Bone marrow (tissue), 2 donors: ENCODE results near the gene FARP2.

Experiments
- DNase-seq, 2 donors: peaks; one replicate each; lab custom pipeline; 2025; lab: John Stamatoyannopoulos, UW

Gene FARP2

DNA sequence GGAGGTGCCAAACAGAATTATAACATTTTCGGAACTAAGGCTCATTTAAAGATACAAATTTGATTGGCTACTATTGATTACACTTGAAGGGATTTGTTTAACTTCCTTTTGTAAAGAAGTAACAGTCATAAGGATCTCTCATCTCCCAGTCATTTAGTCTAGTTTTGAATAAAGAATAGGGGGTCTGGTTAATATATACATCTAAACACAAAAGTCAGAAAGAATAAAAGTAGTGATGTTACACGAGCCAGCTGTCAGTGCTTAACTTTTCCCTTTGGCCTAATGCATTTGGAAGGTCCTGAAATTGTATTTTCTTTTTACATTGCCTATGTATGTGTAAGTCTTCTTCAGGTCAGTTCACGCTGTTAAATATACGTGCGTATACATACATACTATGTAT lies 32.3 kb upstream of the FARP2 start:
- DNase-seq, result no peak

DNA sequence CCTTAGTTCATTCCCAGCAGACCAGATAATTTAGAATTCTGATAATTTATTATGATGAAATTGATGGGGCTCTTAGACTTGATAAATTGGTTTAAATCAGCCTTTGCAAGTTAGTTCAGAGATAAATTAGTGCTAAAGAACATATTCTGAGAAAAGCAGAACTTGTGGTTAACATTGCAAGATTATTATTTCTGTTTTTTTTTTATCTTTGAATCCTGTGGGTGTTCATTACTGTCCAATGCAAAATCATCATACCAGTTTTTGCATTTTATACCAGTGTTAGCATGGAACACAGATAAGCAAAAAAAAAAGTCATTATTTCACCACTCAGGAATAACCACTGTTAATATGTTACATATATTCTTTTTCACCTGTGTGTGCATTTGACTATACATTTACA lies 31.3 kb upstream of the FARP2 start:
- no peak for DNase-seq

DNA sequence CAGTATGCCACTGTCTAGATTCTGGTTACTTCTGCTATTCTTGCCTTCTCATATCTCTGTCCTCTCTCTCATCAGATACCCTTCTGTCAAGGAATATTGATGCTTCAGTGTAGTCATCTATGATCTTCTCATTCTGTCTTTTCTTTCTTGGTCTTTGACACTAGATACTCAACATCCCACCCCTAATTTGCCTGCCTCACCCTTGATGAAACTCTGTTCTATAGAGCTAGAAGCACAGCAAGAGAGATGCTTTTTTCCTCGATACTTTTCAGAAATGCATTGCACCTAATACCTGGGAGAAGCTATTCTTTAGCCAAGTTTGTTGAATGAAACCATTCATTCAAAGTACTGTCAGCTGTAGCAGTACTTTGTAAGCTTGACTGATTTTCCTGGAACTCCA lies 30.8 kb upstream of the FARP2 start:
- DNase-seq, result no peak

- no peak for DNase-seq
These were observed 26.1 kb upstream of the FARP2 start for GRCh38 chr2:241329669-241330615.

GRCh38 chr2:241330616-241330981 lies 25.5 kb upstream of the FARP2 start:
- no peak for DNase-seq

DNA sequence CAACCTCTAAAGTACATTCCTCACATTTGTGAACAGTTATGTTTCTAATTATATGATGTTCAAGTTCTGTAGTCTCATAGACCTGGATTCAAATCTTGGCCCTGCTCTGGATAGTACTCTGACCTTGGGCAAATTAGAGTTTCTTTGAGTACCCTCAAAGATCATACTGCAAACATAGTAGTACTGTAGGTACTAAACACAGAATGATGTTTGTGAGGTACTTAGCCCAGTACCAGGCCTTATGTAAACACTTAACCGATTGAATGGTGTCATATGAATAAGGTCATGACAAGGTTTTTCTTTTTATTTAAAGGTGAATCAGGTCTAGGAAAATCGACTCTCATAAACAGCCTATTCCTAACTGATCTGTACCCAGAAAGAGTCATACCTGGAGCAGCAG lies 21.3 kb upstream of the FARP2 start:
- DNase-seq, result no peak

DNA sequence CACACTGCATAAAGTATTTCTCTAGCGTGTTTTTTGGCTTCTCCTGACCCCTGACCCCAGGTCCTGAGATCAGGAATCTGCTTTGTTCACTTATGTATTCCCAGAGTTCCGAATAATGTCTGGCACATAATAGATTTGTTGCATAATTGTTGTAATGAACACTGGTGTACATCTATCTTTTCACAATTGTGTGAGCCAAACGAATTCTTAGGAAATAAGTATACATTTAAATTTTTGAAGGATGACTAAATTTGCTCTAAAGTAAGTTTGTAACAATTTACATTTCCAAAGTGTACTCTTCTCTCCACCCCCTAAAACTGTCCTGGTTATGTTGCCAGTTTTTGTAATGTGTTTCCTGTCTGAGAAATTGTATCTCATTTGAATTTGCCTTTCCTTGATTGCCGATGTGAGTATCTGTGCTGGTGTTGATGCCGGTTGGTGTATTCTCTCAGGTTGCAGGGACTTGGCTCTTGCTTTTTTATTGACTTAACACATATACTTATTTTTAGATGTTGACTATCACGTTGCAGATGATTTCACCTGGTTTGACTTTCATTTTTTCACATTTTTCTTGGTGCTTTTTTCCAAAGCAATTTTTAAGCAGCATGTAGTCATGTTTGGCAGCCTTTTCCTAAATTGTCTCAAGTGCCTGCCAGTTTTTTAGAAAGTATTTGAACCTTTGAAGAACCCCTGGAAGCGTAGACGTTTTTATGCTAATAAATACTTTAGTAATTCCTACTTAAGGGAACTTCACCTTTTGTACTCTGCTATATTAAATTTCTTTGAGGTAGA lies 16.1 kb upstream of the FARP2 start:
- no peak for DNase-seq

GRCh38 chr2:241340631-241341163 lies 15.4 kb upstream of the FARP2 start:
- no peak for DNase-seq

DNA sequence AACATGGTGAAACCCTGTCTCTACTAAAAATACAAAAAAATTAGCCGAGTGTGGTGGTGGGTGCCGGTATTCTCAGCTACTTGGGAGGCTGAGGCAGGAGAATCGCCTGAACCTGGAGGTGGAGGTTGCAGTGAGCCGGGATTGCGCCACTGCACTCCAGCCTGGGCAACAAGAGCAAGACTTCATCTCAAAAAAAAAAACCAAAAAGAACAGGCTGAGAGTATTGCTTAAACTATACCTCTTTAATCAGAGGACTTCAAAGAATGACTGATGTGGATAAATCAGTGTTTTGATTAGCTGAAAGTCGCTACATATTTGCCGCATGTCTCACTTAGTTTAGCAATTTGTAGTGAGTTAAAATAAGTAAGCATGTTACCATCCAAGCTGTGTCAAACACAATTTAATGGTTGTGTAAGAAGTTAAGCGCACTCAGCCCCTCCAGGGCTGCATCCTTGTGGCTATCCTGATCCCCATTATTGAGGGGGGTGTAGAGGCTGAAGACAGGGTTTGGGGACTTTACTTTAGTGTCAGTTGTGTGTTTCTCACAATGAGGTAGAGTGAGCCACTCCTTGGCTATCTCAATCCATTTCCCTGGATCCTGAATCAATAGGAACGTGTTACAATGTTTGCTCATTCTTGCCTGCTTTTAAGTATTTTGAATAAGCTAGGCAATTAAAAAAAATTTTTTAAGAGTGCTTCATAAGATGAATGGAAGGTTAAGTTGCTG lies 11.0 kb upstream of the FARP2 start:
- no peak for DNase-seq

- DNase-seq, result no peak
These were observed 6.1 kb upstream of the FARP2 start for GRCh38 chr2:241349941-241350340.

- no peak for DNase-seq
These were observed 5.6 kb upstream of the FARP2 start for GRCh38 chr2:241350530-241350877.

DNA sequence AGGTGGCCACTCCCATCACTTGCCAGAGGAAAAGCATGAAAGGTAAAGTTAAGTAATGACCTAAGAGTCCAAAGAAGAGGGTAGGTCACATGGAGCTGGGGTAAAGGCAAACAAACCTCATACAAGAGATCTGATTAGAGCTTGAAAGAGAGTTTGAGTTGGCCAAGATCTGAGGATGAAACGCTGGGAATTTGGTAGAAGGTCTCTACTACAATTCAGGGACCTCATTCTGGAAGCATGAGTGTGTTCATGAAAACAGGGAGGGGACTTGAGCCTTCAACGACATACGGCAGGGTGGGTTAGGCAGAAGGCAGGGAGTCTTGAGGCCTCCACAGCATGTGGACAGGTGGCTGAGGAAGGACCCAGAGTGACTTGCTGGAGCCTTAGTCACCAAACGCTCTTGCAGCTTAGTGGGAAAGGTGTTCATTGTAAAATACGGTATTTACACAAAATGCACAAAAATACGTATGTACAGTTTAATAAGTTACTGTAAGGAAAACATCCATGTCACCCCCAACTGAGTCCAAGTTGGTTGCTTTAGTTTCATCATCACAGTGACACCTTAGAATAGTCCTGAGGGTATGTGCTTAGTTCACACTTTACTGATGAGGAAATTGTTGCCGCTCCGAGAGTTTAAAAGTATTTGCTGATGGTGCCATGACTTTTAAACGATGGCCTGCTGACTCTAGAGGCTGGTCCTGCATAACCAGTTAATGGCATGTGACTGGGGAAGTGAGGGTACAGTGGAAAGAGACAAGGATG lies 5.0 kb upstream of the FARP2 start:
- DNase-seq, result no peak

DNA sequence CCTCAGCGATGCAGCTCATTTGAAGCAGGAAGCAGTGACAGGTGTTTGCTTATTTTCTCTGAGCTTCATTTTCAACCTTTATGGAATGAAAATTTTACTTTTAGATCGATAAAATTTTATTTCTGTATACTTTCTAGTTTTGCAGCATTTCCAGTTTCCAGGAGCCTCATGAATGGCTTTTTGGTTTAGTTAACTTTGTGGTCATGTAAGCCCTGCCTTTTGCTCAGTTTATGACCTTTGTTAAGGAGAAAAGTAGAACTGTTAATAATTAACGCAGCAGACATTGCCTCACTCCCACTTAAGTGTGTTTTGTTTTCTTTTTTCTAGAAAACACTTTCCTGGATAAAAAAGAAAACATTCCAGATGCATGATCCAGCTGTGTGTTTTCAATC lies 4.4 kb upstream of the FARP2 start:
- DNase-seq, result no peak

DNA sequence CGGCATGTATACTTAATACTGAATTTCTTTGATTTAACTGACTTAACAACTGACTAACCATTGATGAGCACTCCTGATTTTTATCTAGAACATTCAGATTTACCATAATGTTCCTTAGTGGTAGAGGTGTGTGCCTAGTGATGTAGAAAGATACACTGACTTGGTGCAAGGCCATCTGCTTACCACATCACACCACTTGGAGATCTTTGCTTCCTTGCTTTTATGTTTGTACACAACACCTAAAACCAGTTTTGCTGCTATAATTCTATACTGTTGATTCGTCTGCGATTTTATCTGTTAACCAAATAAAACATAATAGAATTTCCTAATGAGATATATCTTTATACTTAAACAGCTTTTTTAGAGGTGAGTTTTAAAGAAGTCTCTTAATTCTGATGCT lies 3.9 kb upstream of the FARP2 start:
- DNase-seq, result no peak

GRCh38 chr2:241354668-241355658 lies 1.1 kb upstream of the FARP2 start:
- peak in 1 of 2 donors; percentile 32 for DNase-seq

DNA sequence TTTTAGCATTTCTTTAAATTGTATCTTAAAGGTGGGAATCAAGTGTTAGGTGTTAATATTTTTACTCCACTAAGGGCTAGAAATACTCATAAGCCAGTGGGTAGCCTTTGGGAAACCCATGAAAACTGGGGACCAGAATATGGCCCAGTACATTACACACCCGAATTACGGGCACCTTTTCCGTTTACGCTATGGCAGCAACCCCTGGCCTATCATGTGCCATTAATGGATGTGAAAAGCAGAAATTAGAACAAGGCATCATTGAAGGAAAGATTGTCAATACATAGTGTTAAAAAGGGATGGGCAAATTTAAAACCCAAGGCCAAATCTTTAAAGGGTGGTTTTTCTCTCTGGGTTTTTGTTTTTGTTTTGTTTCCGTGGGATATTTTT lies 781 bp downstream of the FARP2 start:
- no peak for DNase-seq

DNA sequence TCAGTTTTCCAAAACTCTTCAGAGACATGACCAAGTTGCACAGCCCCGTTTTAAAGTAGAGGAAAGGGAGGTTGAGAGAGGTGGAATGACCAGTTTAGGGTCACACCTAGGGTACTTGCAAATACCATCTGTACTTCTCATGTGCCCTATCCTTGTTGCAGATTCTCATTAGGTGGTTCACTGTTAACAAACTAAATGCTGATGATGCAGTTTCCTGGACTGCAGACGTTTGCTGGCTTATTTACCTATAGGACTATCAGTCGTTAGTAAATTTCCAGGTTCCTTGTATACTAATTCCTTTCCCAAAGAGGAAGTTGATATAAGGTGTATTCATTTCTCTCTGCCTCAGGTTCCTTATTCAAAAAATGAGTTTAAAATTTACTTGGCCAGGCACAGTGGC lies 1.4 kb downstream of the FARP2 start:
- no peak for DNase-seq

DNA sequence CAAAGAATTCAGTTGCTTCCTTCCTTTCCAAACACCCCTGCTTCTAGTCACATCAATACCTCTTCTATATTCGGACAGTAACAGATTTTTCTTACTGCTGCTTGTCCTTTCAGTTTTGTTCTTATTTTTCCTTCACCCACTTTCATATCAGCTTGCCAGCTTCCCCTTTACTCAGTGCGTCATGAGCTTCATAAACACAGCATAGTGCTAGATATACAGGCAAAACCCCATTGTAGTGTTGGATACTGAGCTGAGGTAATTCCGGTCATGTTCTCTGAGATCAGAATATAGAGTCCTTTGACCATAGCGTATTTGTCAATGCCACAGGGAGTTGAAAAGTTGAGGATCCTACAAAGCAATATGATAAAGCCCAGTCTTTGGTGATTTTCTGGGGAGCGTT lies 2.4 kb downstream of the FARP2 start:
- DNase-seq, result peak in 1 of 2 donors; percentile 71

DNA sequence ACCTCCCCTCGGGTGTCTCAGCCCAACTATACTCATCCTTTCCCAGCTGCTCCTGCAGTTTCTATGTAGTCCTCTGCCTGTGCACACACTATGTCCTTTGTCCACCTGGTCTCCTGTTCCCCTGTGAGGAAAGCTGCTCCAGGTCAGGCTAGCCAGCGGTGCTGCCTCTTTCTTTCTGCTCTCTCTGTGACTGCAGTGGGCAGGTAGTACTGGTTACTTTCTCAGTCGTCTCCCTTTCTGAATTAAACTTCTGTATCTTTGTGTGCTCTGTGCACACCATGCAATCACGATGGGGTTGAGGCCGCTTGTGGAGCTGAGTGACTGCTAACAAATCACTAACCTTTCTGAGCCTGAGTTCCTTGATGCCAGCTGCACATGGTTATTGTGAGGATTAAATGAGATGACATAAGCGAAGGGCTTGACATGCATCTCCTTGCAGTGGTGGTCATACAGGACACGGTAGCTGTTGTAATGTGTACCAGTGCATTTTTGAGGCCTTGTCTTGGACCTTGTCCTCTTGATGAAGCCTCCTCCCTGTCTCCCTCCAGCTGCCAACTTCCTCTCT lies 3.5 kb downstream of the FARP2 start:
- DNase-seq, result no peak

- DNase-seq, result no peak
These were observed 7.3 kb downstream of the FARP2 start for GRCh38 chr2:241363426-241363825.
